Measurements from ENCODE around the gene NTNG1.

The NTNG1 gene

DNA sequence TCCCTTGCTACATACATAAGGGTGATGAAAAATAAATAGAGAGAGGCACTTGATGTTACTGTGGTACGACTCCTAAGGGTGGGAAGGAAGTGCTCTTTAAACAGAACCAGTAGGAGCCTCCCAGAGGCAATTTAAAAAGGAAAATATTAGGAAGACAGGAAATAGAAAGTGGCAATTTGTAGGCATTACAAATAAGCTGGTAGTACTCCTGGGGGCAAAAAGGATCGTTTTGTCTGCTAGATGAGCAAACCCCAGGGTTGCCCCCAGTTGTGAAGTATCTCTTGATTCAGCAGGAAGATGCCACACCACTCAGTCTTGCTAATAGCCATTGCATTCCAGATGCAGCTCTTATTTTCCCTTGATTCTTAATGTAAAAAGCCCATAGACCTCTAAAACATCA, 303.0 kb downstream of the NTNG1 start:
- no peak for DNase-seq (ENCODE audit: low read depth in 2 of 3, low spot score in 2 of 3)

DNA sequence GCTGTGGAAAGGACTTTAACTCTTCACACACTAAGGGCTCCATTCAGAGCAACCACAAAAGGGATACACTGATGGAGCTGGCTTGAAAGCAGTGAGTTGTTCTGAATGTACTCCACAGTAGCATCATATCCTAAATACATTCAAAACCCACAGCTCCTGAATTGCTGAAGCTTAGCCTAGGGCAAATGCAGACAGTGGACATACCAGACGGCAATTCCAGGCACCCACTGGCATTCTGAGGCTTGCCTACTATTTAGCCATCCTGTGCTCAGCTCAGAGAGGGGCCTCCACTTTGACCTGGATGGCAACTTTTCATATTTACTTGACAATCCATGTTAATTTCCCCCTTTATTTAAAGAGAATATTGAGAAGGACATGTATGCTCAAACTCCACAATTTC, 303.5 kb downstream of the NTNG1 start:
- no peak for DNase-seq (ENCODE audit: low read depth in 2 of 3, low spot score in 2 of 3)

DNA sequence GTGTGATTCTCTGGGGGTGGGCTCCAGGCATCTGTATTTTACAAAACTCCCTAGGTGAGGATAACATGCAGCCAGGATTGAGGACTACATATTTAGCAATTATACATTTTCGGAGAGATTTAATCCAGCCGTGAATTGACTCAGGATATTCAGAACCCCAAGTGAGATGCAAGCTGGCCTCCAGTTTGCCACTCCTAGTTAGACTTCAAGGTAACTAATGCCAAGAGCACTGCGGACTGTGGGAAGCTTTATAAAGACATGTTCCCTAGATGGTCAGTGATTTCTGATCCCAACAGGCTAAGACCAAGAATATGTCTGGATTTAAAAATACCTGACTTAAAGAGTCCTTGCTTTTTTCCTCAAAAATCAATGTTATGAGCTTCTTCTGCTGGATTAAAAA, 308.5 kb downstream of the NTNG1 start:
- DNase-seq (ENCODE audit: low read depth in 2 of 3, low spot score in 2 of 3), result no peak

DNA sequence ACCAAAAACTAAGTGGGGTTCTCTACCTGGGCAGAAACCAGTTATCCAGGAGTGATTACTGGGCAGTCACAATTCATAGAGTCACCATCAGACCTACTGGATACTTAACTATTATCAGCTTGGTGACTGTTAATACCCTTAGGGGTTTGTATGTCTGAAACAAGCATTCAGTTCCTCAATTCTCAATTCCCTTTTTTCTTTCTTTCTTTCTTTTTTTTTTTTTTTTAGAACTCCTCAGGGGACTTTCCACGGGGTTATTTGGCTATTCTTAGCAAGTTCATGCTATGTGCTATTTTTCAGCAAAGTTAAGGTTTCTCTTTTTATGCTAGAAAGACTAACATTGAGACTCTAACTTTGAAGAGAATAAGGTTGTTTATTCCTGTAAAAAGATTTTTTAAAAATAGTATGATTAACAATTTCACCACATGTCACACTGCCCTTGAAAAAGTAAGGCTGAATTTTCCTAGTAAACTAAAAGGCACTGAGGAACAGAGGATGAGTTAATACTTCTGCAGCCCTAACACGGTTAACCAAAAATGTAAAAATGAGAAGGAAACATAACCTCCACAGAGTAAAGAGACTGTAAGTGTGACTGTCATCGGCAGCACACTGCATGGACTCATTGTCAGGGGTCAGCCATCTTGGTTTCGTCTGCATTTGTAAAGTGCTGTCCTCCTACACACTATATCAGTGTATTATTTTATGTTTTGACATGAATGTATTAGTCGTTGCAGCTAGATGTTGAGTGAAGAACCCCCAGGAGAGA, 310.2 kb downstream of the NTNG1 start:
- DNase-seq (ENCODE audit: low read depth in 2 of 3, low spot score in 2 of 3), result no peak

DNA sequence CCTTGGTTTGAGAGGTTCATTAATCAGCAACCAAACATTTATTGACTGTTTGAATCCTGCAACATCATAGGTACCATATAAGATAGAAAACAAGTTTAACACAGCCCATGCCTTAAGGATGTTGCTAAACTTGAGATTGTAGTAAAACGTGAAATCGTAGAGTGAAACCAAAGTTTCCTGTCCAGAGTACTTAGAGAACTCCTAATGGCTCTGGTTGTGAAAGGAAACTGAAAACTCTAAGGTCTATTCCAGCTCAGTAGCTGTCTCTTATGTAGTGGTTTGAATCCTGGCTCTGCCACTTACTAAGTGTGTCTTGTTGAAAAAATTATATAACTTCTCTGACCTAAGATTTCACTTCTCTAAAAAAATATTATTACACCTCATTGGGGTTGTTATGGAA, 310.9 kb downstream of the NTNG1 start:
- DNase-seq (ENCODE audit: low read depth in 2 of 3, low spot score in 2 of 3), result no peak

DNA sequence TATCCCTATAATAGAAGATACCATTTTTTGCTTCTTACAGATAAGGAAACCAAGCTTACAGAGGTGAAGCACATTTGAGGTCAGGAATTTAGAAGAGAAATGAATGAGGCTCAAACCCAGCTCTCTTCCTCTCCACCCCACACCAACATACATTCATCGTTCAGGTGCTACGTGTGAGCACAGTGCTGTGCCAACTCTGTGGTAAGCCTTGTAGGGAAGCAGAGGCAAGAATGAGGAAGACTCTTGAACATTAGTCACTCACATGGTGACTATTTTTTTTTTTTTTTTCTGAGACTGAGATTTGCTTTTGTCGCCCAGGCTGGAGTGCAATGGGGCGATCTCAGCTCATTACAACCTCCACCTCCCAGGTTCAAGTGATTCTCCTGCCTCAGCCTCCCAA, 314.0 kb downstream of the NTNG1 start:
- DNase-seq (ENCODE audit: low read depth in 2 of 3, low spot score in 2 of 3), result no peak

DNA sequence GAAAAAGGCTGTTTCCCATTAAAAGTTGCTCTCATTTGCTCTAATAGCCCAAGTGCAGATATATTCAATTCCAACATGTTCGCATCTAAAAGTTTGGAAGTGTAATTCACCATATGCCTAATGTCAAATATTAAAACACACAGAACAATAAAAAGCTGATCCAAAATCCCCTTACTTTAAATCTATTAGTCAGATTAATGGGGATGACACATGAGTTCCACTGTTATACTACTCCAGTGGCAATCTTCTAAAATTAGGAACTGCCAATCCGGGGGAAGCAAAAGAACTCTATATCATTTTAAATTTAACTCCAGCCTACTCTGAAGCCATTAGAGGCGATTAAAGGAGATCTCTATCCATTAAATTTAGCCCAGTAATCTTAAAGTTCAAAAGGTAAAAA, 317.1 kb downstream of the NTNG1 start:
- no peak for DNase-seq (ENCODE audit: low read depth in 2 of 3, low spot score in 2 of 3)

DNA sequence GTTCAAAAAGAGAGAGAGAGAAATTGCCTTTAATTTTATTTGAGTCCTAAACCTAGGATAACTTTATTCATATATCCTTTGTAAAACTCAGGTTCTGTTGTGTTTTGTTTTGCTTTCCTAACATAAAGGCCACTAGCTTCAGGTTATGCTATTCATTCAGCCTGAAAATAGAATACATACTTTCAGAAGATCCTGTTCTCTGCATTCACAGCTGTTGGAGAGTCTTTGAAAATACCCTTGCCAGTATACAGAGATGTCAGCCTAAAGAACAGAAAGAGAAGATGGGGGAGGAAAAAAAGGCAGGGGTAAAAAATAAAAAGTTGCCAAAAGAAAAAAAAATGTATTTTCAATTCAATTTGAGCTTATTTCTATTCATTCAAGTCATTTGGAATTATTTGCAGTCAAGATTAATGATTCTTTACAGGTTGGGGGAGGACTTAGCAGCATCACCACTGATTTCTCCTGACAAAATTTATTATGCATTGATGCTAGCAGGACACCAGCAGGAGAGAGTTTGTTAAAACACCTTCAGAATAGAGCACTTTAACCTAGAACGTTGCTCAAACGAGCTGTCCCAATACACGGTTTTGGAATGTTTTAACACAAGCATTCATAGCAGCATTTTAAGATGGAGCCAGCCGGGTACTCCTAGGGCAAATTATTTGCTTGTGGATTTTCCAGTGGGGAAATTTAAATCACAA, 318.5 kb downstream of the NTNG1 start:
- DNase-seq (ENCODE audit: low read depth in 2 of 3, low spot score in 2 of 3), result no peak

DNA sequence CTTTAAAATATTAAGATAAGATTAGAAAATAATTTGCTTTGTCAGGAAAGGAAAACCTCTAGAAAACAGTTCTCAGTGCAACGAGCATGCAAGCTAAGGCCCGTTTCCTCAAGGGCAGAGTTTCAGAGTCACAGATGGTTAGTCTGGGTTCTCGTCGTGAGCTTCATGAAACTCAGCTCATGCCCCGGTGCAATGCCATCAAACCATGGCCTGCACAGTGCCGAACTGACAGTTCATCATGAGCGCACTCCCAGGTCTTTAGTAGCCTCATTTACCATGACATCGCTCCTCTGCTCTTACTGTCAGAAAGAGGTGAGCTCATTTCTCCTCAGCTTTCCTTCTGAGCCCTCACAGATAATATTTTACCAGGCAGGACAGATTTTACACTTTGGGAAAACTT, 319.2 kb downstream of the NTNG1 start:
- no peak for DNase-seq (ENCODE audit: low read depth in 2 of 3, low spot score in 2 of 3)

DNA sequence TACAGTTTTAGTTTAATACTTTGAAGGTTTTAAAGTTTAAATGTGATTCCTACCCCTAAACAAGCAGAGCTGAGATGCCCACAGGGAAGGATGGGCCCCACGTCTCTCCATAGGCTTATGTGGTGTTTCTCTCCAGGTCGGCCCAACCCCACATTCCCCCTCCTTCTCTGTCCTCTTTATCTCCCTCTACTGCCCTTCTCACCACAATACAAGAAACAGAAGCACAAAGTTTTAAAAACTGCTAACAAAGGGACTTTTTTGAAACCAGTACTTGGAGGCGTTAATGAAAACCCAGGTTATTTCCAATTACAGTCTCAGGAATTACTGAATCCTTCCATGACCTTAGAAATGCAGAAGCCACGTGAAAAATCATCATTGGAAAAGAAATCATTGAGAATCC, 324.0 kb downstream of the NTNG1 start:
- no peak for DNase-seq (ENCODE audit: low read depth in 2 of 3, low spot score in 2 of 3)

DNA sequence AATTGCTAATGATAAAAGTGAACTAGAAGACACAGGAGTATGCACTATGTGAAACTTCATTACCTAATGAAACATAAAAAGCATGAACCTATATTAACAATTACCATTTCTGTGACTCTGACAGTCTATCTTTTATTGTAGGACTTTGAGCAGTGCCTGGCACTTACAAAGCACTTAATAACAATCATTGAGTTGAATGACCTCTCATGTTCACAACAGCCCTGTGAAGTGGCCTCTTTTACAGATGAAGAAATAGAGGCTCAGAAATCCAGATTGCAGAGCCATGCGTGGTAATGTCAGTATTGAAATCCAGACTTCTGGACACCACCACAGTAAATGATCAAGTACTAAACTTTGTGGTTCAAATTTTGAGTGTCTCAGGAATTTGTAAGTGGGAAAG, 326.4 kb downstream of the NTNG1 start:
- no peak for DNase-seq (ENCODE audit: low read depth in 2 of 3, low spot score in 2 of 3)

DNA sequence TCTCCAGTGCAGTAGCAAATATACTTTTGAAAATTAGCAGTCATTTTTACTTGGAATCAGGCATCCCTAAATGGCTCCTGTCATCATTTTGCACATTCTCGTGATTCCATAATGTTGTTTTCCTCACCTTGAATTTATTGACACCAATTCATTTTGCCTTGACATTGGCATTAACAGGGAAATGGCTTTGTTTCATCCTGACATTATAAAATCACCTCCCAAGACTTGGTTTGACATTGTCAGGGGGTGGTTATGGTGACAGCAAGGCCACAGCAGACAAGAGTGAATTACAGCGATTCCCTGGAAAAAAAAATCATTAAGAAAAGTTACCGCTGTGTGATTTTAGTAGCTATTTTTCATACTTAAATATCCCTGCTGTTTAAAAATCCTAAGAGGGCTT, 327.0 kb downstream of the NTNG1 start:
- no peak for DNase-seq (ENCODE audit: low read depth in 2 of 3, low spot score in 2 of 3)

DNA sequence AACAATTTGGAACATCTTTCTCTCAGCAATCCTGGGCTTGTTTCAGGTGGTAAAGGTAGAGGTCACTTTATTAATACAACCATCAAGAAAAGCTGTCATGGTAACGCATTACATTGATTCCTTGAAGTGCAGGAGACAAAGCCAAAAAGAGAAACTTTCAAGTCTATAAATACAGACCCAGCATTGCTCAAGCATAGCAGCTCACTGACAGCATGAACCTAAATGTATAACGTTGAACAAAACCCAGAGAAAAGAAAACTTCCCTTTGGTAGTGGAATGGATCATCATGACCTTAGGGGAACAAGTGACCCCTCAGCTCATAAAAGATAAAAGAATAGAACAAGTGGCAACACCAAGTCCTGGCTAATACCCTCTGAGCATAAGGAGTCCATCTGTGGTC, 332.2 kb downstream of the NTNG1 start:
- no peak for DNase-seq (ENCODE audit: low read depth in 2 of 3, low spot score in 2 of 3)

DNA sequence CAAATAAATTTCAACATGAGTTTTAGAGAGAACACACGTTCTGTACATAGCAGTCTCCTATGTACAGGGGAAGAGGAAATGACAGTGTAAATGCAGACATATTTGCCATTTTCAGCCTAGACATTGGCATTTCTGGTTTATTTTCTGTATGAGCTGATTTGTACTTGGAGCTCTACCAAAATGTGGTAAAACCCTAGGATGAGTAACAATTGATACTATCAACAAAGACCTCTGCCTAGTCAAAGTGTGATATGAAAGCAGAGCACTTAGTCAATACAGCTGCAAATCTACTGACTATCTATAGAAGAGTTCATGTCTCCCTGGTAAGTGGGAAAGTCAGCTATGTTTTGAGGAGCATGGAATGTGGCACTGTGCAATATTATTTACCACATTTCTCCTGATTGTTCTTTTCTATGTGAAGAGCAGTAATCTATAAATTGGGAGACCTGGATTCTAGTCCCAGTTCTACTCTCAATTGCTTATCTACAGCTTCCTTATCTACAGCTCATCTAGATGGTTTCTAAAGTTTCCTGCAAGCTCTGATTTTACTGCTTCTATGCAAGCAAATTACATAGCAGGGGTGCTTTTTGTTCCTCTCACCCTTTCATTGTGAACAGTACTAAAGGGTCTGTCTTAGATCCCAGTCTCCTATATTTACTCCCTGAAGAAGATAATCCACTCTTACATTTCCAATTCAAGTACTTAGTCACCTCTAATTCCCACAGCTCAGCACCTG, 334.2 kb downstream of the NTNG1 start:
- DNase-seq (ENCODE audit: low read depth in 2 of 3, low spot score in 2 of 3), result no peak

DNA sequence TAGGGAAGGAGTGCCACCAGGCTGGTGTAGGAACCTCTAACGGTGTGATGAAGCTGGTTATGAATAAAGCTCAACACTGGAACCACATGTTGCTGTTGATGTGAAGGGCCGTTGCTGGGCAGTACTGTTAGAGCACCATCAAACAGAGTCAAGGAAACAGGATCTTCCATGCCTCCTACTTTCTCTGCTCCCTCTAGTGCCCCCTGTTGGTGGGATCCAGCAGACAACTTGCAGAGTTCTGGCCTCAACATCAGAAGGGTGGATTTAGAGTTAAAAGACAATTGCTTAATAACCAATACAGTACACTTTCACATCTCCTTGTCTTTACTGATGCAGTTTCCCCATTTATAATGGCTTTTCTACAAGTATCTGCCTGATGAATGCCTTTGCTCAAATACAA, 336.4 kb downstream of the NTNG1 start:
- no peak for DNase-seq (ENCODE audit: low read depth in 2 of 3, low spot score in 2 of 3)

DNA sequence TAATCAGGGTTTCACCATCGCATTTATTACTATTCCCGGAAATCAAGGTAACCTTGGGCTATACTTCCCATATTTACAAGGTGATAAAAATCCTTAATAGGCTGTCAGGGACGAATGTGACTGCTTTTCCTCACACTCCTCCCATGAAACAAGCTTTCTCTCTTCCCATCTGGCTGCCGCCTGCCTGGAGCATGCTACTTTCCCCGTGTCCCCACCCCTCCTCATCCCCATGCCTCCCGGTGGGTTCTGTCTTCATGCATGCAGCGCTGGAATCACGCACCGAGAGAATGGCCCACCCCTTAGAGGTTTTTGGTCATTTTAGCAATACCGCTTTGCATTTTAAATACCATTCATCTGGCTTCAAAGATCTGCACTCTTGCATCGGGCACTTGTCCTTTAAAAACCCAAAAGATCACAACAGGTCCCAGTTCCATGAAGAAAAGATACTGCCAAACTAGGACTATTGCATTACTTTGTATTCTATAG, 339.1 kb downstream of the NTNG1 start:
- DNase-seq (ENCODE audit: low read depth in 2 of 3, low spot score in 2 of 3), result no peak

DNA sequence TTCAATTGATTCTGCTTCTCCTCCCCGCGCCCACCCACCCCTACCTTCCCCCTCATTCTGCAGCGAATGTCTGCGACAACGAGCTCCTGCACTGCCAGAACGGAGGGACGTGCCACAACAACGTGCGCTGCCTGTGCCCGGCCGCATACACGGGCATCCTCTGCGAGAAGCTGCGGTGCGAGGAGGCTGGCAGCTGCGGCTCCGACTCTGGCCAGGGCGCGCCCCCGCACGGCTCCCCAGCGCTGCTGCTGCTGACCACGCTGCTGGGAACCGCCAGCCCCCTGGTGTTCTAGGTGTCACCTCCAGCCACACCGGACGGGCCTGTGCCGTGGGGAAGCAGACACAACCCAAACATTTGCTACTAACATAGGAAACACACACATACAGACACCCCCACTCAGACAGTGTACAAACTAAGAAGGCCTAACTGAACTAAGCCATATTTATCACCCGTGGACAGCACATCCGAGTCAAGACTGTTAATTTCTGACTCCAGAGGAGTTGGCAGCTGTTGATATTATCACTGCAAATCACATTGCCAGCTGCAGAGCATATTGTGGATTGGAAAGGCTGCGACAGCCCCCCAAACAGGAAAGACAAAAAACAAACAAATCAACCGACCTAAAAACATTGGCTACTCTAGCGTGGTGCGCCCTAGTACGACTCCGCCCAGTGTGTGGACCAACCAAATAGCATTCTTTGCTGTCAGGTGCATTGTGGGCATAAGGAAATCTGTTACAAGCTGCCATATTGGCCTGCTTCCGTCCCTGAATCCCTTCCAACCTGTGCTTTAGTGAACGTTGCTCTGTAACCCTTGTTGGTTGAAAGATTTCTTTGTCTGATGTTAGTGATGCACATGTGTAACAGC, 339.9 kb downstream of the NTNG1 start:
- no peak for DNase-seq (ENCODE audit: low read depth in 2 of 3, low spot score in 2 of 3)

DNA sequence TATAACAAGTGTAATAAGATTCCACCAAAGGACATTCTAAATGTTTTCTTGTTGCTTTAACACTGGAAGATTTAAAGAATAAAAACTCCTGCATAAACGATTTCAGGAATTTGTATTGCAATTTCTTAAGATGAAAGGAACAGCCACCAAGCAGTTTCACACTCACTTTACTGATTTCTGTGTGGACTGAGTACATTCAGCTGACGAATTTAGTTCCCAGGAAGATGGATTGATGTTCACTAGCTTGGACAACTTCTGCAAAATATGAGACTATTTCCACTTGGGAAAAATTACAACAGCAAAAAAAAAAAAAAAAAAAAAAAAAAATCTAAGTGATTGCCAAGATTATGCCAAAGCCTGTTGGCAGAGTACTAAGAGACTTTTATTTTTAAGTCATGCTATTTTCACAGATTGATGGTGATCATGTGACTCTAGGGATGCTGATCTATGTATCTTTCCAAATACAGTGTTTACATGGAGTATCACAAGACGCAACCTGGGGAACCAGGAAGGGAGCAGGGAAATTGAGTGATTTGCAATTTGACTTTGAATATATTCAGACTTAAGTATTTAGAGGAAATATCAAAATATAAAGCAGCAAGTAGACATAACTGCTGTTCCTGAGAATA, 341.0 kb downstream of the NTNG1 start:
- no peak for DNase-seq (ENCODE audit: low read depth in 2 of 3, low spot score in 2 of 3)

DNA sequence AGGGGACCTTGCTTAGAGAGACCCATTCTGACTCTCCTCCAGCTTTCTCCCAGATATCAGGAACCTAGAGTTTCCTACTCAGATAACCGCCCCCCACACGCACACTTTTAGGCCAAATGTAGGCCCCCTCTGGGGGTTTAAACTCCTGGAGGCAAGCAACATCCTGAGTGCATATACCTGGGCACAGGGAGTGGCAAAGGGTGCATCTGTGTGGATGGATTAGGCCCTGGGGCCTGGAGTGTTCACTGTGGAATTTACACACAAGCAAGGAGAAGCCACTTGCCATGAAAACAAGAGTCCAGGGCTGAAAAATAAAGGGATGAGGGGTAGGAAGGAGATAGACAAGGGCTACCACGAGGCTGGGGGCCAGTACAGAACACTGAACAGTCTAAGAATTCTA, 343.1 kb downstream of the NTNG1 start:
- no peak for DNase-seq (ENCODE audit: low read depth in 2 of 3, low spot score in 2 of 3)

DNA sequence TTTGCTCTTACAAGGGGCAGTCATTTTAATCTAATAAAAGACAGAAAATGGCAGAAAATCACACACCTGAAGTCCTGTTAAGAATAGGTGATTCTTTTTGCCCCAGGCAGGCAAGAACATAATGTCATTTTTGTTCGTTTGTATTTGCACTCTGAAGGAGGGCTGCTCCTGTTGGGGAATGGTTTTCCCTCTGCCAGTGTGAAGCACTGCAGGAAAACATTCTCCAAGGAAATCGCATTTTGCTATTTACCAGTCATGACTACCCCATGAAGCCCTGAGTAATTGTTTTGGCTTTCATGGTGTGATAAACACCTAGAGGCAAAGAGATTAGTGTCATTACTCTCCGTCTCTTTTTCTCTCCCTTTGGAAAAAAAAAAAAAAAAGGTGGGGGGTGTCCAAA, 345.5 kb downstream of the NTNG1 start:
- no peak for DNase-seq (ENCODE audit: low read depth in 2 of 3, low spot score in 2 of 3)

DNA sequence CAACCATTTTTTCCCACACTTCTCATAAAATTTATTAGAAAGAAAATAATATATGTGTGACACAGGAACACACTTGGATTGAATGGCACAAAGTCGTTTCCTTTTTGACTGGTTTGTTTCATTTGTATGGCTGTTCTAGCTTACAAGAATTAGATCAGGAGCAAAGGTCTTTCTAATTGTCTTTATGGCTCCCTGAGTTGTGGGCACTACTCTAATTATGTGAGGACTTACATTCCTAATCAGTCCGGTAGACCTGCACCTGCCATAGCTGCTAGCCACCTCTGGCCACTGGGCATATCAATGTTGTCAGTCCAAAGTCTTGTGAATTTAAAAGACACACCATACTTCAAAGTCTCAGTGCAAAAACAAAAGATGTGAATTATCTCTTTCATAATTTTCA, 346.7 kb downstream of the NTNG1 start:
- no peak for DNase-seq (ENCODE audit: low read depth in 2 of 3, low spot score in 2 of 3)
